ENCODE data around the gene DTD2.
"Not testable (repeated sequence)": the region's sequence is repeated elsewhere in the genome, so short reads cannot be mapped to it uniquely, and the experiment has no call there.

DTD2 gene

GRCh38 chr14:31456841-31457664 is at the start of gene DTD2:
Gene DTD2 (minus strand): TSS chr14:31457506. CDS start chr14:31457393, 113 bp downstream.
- DNase-seq: peak; percentile 94

DNA sequence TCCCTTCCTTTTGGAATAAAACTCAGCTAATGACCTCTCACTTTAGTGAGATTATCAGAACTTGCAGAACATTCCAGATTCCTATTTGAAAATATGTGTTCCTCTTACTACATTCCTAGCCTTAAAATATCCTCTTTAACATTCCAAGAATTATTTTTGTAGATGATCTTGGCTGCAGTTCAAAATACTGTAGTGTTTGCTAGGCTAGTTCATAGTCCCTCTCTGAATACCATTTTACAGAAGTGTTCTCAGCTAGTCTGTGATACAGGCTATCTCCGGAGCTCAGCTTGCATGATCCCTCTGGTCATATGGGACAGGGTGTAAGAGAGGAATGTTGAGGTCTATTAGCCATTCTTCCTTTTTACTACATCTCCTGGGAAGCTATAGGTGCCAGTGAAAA is 48.1 kb upstream of the DTD2 start:
- no peak for DNase-seq

- no peak for DNase-seq
Measured at GRCh38 chr14:31501870-31502269, 44.6 kb upstream of the DTD2 start.

- no peak for DNase-seq
Measured at GRCh38 chr14:31492759-31493498, 35.6 kb upstream of the DTD2 start.

DNA sequence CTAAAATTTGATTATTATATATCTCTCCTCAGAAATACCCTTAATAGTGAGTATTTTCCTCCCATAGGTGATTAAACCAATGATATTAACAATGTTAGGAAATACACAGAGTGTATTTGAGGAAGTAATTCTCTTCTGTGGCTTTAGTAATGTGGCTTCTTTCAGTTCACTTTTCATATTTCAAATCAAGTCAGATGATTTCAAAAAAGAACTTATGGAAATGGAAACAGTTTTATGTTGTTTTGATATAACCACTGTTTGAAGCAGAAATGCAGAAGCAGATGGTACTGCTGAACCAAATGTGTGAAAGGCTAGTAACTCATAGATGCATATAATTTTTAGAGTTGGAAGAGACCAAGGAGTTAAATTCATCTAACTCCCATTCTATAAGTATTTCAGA is 32.4 kb upstream of the DTD2 start:
- no peak for DNase-seq

GRCh38 chr14:31487886-31488285 is 30.6 kb upstream of the DTD2 start, which contains the start of gene GPR33:
Gene GPR33 (minus strand): TSS chr14:31488039. CDS start chr14:31483965, 4,074 bp downstream.
- no peak for DNase-seq

- DNase-seq: no peak
Measured at GRCh38 chr14:31486764-31487163, 29.5 kb upstream of the DTD2 start.

GRCh38 chr14:31484754-31485153 is 27.4 kb upstream of the DTD2 start:
- no peak for DNase-seq

GRCh38 chr14:31480156-31480555 is 22.9 kb upstream of the DTD2 start:
- DNase-seq: no peak

DNA sequence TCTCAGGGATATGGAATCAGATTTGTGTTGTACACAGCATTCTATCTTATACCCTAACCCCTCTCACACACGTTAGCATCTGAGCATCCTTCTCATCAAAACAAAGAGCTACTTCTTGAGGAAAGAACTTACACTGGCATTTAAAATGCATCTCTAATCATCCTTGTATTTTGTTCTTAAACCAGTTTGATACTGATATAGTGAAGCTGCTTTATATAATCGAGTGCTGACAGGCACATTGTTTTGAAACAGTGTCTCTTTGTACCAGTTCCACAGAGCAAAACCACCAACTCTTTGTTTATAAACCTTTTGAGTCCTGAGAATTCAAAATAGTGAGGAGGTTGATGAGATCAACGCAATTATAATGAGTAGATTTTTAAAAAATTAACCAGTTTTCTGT is 21.7 kb upstream of the DTD2 start:
- DNase-seq: no peak

DNA sequence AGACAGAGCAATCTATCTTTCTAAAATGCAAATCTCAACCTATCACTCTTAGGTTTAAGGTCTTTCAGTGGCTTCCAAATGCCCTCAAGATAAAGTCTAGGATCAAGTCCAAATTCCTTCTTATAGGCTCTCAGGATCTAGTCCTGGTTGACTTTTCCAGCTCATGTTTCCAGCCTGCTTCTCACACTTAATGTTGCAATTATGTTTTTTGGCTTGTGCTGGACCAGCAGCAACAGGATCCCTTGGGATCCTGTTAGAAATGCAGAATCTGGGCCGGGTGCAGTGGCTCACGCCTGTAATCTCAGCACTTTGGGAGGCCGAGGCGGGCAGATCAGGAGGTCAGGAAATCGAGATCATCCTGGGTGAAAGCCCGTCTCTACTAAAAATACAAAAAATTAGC is 19.9 kb upstream of the DTD2 start:
- no peak for DNase-seq

DNA sequence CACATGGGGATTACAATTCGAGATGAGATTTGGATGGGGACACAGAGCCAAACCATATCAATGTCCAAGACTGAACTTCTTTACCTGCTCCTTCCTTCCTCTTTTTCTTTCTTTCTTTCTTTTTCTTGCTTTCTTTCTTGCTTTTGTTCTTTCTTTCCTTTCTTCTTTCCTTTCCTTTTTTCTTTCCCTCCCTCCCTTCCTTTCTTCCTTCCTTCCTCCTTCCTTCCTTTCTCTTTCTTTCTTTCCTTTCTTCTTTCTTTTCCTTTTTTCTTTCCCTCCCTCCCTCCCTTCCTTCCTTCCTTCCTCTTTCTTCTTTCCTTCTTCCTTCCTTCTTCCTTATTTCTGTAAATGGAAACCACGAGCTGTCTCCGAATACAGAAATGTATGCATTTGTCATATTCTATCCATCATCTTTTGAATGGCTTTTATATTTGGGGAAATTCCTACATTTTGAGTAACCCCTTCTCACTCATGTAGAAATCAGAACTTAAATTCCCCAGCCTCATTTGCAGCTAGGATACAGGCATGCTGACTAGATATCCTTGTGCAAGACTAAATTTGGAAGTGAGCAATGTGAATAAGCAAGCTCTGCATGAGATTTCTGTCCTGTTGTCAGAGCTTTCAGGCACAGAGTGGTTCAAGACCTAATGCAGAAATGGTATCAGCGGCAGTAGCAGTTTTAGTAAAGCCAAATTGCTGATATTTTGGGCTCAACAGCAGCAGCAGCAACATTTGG is 19.0 kb upstream of the DTD2 start:
- DNase-seq: no peak

GRCh38 chr14:31466554-31466953 is 9.2 kb upstream of the DTD2 start:
- DNase-seq: no peak

DNA sequence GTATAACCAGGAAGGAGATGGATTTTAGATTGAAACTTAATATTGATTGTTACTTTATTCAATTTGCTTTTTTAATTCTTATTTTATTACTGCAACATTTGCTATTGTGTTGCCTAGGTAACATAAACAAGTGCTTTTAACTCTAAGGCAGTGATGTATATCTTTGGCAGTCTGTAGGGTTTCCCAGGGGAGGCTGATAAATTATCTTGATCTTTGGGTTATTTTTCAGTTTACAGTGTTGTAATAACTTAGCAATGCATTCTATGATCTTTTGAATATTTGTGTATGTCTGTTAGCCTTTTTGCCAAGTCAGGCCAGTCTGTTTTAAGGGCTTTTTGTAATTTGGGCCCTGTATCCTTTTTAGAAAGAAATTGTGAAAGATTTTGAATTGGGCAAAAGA is 7.8 kb upstream of the DTD2 start:
- DNase-seq: no peak

- DNase-seq: not testable (repeated sequence)
Measured at GRCh38 chr14:31462450-31462849, 5.1 kb upstream of the DTD2 start.

GRCh38 chr14:31461545-31461944 is 4.2 kb upstream of the DTD2 start:
- no peak for DNase-seq

DNA sequence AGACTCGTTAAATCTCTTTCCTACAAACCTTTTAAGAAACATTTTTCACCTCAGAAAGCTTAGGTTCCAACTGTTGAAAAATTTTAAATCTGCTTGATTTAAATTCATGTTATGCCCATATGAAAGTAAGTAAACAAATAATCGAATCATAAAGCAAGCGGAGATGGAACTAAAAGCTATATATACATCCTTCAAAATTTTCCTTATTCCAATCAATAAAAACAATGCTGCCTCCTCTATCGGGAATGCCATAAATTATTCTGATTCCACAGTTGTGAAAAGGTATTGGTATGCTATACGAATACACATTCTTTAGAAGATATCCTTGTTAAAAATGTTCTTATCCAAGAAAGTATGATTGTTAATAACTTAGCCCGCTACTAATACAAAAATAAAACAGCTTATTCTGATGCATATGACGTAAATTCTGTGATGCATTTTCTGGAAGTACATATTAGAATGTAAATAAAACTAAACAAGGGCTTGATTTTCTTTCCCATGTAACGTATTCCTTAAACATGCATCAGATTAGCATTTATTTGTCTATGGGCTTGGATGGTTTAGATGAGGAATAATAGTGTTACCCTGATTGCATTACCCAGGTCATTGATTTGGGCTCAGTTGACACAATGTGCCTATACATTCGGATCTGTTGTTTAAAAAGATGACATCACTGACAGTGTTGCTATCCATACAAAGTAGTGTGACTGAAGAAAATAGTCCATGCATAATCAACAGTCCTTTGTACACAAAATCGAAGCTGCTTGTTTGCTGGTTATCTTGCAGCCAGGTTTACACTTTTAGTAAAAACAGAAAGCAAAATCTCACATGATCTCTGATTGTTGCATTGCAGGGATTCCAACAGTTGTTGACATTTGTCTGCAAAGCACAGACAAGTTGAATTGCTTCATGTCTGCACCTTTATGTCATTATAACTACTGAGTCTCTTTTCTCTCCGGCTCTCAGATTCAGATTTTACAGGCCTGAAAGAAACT is 656 bp upstream of the DTD2 start:
- no peak for DNase-seq

- DNase-seq: peak; percentile 53
Measured at GRCh38 chr14:31449971-31450610, 7.2 kb downstream of the DTD2 start.

DNA sequence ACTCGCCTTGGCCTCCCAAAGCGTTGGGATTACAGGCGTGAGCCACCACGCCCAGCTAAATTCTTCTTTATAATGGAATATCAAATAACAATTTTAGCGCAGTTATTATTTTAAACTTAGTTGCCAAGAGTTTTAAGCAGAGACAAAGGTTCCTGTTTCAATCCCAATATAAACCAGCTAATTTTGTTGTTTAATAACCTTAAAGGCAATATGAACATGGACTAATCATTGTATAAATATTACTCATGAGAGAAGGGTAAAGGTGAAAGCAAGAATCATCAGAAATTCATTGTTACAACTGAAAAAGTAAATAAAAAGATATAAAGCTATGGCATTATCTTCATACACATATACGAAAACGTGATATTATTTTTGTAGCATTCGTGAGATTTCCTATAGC is 8.2 kb downstream of the DTD2 start:
- no peak for DNase-seq

- no peak for DNase-seq
Measured at GRCh38 chr14:31445703-31446102, 11.6 kb downstream of the DTD2 start.

DNA sequence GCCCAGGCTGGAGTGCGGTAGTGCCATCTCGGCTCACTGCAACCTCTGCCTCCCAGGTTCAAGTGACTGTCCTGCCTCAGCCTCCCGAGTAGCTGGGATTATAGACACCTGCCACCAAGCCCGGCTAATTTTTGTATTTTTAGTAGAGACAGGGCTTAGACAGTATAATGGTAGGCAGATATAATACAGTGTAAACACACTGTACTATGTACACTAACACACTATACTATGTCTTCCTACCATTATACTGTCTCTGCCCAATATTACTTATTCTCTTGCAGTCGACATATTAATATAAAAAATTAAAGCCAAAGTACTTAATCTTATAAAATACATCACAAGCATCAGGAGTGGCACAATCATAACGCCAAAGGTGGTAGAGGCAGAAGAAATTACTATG is 15.0 kb downstream of the DTD2 start:
- no peak for DNase-seq

All from NCI-H1105 treated with DMSO at 0.1 percent for 48 hours (cell line).